K562 (cell line): ENCODE results near the gene SQOR. TPM values are rescaled to one million over a fixed set of nuclear protein-coding genes. Genes with fewer than 3 reads are reported as not detected.

ENCODE experiments used
- DDX20 ChIP-seq: fragments of 450-650 bp; IDR thresholded peaks from 2 replicates; pipeline ENCODE4 v1.6.1; 2016; ENCODE audit warnings: missing genetic modification characterization, low read depth, mild to moderate bottlenecking, missing compliant biosample characterization, moderate library complexity
- MTA1 ChIP-seq: fragments of 450-650 bp; IDR thresholded peaks from 2 replicates; pipeline ENCODE4 v1.6.1; 2017; ENCODE audit warnings: borderline replicate concordance
- NR2F6 ChIP-seq: fragments of 450-650 bp; formaldehyde crosslinking; IDR thresholded peaks from 2 replicates; pipeline ENCODE4 v1.4.0; 2020; ENCODE audit warnings: mild to moderate bottlenecking
- PHF21A ChIP-seq: fragments of 450-650 bp; IDR thresholded peaks from 2 replicates; pipeline ENCODE4 v1.6.1; 2017; ENCODE audit warnings: low read depth, borderline replicate concordance
- PTTG1 ChIP-seq: fragments of 450-650 bp; IDR thresholded peaks from 2 replicates; pipeline ENCODE4 v1.6.1; 2016; ENCODE audit warnings: low read depth, mild to moderate bottlenecking, missing genetic modification characterization, missing compliant biosample characterization
- SREBF1 ChIP-seq: fragments of 150-350 bp; IDR thresholded peaks from 2 replicates; pipeline ENCODE4 v1.6.1; 2014; ENCODE audit warnings: antibody characterized with exemption, low read depth, low read length, borderline replicate concordance
- ZNF174 ChIP-seq: fragments of 250-450 bp; sonication (Bioruptor Pico); IDR thresholded peaks from 2 replicates; pipeline ENCODE4 v1.4.0; 2020; ENCODE audit warnings: mild to moderate bottlenecking
- ZNF584 ChIP-seq: fragments of 200-800 bp; sonication (Bioruptor generic); IDR thresholded peaks from 2 replicates; pipeline ENCODE4 v1.6.1; 2016; ENCODE audit warnings: low read depth, mild to moderate bottlenecking, missing genetic modification characterization, missing compliant biosample characterization
- ZNF668 ChIP-seq: fragments of 250-450 bp; sonication (Bioruptor Pico); IDR thresholded peaks from 2 replicates; pipeline ENCODE4 v1.8.0; 2022; ENCODE audit warnings: mild to moderate bottlenecking, inconsistent platforms
- polyA plus RNA-seq, 8 experiments: library from polyadenylated mRNA; depleted of rRNA in 4 of 8; stranded (reverse) in 5 of 8; unstranded in 3 of 8; fragments of >200 nt; fragmentation: Nextera tagmentation in 2 of 8; fragmentation: Illumina TruSeq in 1 of 8; extraction: Ambion mirVana in 2 of 8; extraction: Trizol in 1 of 8; gene quantifications; 2 replicates each; pipeline versions ENCODE4 v1.2.1 to v1.2.3, GENCODE V29; 2011 to 2014; ENCODE audit warnings: inconsistent platforms in 1 of 8, missing spikeins in 1 of 8
- total RNA-seq, 7 experiments: library from RNA; depleted of rRNA in 6 of 7; stranded (reverse); fragments of >200 nt in 6 of 7; fragmentation: Illumina TruSeq in 2 of 7; extraction: Trizol in 2 of 7; gene quantifications; 2 replicates each; pipeline versions ENCODE4 v1.2.1 to v1.2.3, GENCODE V29; 2011 to 2021; ENCODE audit warnings: low replicate concordance in 1 of 7
- TF ChIP-seq, protein P1 (sequence below): fragments of 250-450 bp; sonication (Bioruptor Pico); IDR thresholded peaks from 2 replicates; pipeline ENCODE4 v1.5.0; 2021; ENCODE audit warnings: mild to moderate bottlenecking, moderate library complexity
- TF ChIP-seq, protein P2 (sequence below): fragments of 450-650 bp; IDR thresholded peaks from 2 replicates; pipeline ENCODE4 v1.7.0; 2016; ENCODE audit warnings: borderline replicate concordance
- TF ChIP-seq, protein P3 (sequence below): fragments of 250-450 bp; sonication (Bioruptor Pico); IDR thresholded peaks from 2 replicates; pipeline ENCODE4 v1.8.0; 2022; ENCODE audit warnings: moderate library complexity, mild to moderate bottlenecking, inconsistent platforms
- TF ChIP-seq, protein P4 (sequence below): sonication (generic); formaldehyde crosslinking; IDR thresholded peaks from 2 replicates; pipeline ENCODE4 v1.8.1; 2023; ENCODE audit warnings: missing genetic modification reagents, mild to moderate bottlenecking, borderline replicate concordance
- TF ChIP-seq, protein P5 (sequence below): fragments of 450-650 bp; IDR thresholded peaks from one replicate; pipeline ENCODE4 v1.6.1; 2018; ENCODE audit warnings: mild to moderate bottlenecking, moderate library complexity; ENCODE audit not compliant: partially characterized antibody

SQOR gene
- total and polyA plus RNA-seq, 9 of the 15 experiments (the other 6 are each of a cell fraction or from before 2014, with no cell fraction given): 0.32 to 1.6 (median 1.1) TPM

DNA sequence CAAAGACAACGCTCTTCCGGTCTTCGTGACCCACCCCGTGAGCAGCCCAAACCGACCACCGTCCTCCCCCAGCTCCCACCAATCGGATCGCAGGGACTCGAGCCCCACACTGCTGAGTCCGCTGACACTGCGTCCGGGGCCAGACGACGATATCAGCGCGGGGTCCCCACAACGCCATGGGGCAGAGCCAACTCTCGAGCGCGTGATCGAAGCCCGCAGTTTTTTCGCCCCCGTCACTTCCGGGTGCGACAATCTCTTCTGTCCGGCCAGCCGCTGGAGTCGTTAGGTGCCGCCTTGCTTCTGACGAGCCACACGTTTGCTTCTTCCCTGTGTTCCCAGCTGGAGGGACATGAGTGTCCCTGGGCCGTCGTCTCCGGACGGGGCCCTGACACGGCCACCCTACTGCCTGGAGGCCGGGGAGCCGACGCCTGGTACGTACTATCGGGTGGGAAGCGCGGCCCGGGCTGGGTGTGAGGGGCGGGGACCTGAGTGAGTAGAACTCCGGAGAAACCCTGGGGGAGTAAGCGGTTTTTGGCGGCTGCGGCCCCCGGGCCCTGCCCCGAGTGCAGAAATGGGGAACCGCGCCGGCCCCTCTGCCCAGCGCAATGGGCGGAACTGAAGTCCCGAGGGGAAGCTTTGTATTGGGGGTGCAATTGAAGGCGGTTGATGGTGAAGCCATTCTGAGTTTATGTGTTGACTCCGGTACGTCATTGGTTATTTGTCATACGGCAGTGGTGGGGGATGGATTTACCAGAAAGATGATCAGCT lies 47.5 kb upstream of the SQOR start, which contains the start of gene BLOC1S6 (continued):
- TF ChIP-seq, protein P1, sequence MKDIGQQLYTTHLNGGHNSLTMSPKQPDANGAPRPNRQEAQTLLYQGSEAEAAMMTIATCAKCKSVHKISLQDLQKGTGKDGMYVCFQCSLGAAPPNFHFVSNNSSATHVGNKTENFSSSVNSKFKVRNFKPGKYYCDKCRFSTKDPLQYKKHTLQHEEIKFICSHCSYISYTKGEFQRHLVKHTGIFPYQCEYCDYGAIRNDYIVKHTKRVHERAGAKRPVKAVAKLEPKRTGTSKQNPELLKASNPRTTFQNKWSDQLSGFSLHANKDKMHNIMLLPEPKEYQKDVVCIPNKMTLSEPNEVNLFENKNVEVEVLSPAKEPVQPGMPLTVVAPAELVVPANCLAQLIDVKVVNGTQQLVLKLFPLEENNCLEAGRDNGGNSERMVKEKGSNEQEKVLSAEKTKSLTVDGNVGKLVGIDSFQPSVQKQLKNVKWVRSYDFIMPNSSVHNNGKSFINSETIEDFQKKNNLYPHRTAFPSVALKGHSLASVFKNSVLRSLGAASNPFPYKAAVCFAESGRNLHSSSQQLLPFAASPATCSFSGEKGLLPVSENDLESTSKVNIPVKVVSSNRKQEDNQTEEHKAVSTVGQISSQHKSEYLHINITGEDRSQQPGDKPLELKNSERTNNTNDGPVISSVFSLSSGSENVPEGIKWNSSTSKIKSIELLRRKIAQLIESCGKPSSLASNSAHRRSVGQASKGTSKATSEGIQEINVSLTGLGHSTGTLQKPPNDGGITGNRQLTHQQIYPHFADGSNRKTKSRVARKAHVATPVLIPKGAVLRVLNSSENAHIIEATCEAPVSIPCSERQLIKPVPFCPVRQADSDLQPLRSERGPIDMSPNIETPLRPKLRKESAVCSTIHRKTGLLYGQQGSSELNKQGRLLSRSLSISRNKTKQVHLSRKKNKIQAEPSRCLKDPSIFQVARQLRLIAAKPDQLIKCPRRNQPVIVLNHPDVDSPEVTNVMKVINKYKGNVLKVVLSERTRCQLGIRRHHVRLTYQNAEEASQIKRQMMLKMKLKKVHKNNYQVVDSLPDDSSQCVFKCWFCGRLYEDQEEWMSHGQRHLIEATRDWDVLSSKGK (CRISPR knock-in tag): no peak
- TF ChIP-seq PHF21A (no peak), MTA1 (peak; percentile 74; the same call in 1 of the 2 replicates), ZNF668 (CRISPR knock-in tag) (no peak), PTTG1 (tag) (no peak), ZNF174 (no peak), SREBF1 (no peak), DDX20 (tag) (no peak), ZNF584 (no peak), NR2F6 (CRISPR knock-in tag) (no peak)
- TF ChIP-seq, protein P2, sequence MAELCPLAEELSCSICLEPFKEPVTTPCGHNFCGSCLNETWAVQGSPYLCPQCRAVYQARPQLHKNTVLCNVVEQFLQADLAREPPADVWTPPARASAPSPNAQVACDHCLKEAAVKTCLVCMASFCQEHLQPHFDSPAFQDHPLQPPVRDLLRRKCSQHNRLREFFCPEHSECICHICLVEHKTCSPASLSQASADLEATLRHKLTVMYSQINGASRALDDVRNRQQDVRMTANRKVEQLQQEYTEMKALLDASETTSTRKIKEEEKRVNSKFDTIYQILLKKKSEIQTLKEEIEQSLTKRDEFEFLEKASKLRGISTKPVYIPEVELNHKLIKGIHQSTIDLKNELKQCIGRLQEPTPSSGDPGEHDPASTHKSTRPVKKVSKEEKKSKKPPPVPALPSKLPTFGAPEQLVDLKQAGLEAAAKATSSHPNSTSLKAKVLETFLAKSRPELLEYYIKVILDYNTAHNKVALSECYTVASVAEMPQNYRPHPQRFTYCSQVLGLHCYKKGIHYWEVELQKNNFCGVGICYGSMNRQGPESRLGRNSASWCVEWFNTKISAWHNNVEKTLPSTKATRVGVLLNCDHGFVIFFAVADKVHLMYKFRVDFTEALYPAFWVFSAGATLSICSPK: no peak
- TF ChIP-seq, protein P3, sequence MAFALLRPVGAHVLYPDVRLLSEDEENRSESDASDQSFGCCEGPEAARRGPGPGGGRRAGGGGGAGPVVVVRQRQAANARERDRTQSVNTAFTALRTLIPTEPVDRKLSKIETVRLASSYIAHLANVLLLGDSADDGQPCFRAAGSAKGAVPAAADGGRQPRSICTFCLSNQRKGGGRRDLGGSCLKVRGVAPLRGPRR: no peak
- TF ChIP-seq, protein P4, sequence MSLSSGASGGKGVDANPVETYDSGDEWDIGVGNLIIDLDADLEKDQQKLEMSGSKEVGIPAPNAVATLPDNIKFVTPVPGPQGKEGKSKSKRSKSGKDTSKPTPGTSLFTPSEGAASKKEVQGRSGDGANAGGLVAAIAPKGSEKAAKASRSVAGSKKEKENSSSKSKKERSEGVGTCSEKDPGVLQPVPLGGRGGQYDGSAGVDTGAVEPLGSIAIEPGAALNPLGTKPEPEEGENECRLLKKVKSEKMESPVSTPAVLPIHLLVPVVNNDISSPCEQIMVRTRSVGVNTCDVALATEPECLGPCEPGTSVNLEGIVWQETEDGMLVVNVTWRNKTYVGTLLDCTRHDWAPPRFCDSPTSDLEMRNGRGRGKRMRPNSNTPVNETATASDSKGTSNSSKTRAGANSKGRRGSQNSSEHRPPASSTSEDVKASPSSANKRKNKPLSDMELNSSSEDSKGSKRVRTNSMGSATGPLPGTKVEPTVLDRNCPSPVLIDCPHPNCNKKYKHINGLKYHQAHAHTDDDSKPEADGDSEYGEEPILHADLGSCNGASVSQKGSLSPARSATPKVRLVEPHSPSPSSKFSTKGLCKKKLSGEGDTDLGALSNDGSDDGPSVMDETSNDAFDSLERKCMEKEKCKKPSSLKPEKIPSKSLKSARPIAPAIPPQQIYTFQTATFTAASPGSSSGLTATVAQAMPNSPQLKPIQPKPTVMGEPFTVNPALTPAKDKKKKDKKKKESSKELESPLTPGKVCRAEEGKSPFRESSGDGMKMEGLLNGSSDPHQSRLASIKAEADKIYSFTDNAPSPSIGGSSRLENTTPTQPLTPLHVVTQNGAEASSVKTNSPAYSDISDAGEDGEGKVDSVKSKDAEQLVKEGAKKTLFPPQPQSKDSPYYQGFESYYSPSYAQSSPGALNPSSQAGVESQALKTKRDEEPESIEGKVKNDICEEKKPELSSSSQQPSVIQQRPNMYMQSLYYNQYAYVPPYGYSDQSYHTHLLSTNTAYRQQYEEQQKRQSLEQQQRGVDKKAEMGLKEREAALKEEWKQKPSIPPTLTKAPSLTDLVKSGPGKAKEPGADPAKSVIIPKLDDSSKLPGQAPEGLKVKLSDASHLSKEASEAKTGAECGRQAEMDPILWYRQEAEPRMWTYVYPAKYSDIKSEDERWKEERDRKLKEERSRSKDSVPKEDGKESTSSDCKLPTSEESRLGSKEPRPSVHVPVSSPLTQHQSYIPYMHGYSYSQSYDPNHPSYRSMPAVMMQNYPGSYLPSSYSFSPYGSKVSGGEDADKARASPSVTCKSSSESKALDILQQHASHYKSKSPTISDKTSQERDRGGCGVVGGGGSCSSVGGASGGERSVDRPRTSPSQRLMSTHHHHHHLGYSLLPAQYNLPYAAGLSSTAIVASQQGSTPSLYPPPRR (CRISPR knock-in tag): no peak
- TF ChIP-seq, protein P5, sequence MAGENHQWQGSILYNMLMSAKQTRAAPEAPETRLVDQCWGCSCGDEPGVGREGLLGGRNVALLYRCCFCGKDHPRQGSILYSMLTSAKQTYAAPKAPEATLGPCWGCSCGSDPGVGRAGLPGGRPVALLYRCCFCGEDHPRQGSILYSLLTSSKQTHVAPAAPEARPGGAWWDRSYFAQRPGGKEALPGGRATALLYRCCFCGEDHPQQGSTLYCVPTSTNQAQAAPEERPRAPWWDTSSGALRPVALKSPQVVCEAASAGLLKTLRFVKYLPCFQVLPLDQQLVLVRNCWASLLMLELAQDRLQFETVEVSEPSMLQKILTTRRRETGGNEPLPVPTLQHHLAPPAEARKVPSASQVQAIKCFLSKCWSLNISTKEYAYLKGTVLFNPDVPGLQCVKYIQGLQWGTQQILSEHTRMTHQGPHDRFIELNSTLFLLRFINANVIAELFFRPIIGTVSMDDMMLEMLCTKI: no peak
